ENCODE data around the gene FA2H.
A peak's percentile ranks its signal among the peaks of the same experiment; 100 is the strongest.

The FA2H gene

GRCh38 chr16:74713325-74713724 lies 61.3 kb downstream of the FA2H start:
- DNase-seq (ENCODE audit: low read depth, low spot score), result no peak
- Histone ChIP-seq H3K27me3 (ENCODE audit: insufficient read depth, insufficient read length) (peaks cover 3% of the 10 kb centered on the region), H3K9me3 (ENCODE audit: insufficient read depth, low read length) (no peaks in the 10 kb centered on the region), H3K4me3 (ENCODE audit: insufficient read length, low read depth) (no peak overlapping the region), H3K9ac (ENCODE audit: insufficient read length, low read depth) (no peak overlapping the region), H3K4me1 (ENCODE audit: insufficient read depth, insufficient read length) (peaks cover 3% of the 10 kb centered on the region), H3K36me3 (ENCODE audit: insufficient read depth, insufficient read length, low read length) (no peaks in the 10 kb centered on the region)
- no peak for TF ChIP-seq SUZ12 (IDR thresholded peaks at IDR 0.05; ENCODE audit: extremely low read depth, insufficient read depth, insufficient read length)
- TF ChIP-seq ZNF274 (IDR thresholded peaks at IDR 0.05; ENCODE audit: low read depth, low read length), result no peak
- no peak for TF ChIP-seq YY1 (IDR thresholded peaks at IDR 0.05; ENCODE audit: insufficient read depth, insufficient read length)

GRCh38 chr16:74711938-74712337 lies 62.7 kb downstream of the FA2H start:
- Histone ChIP-seq H3K9me3 (ENCODE audit: insufficient read depth, low read length) (no peaks in the 10 kb centered on the region), H3K9ac (ENCODE audit: insufficient read length, low read depth) (no peak overlapping the region), H3K36me3 (ENCODE audit: insufficient read depth, insufficient read length, low read length) (no peaks in the 10 kb centered on the region), H3K4me1 (ENCODE audit: insufficient read depth, insufficient read length) (peaks cover 3% of the 10 kb centered on the region), H3K27me3 (ENCODE audit: insufficient read depth, insufficient read length) (peaks cover 4% of the 10 kb centered on the region), H3K4me3 (ENCODE audit: insufficient read length, low read depth) (no peak overlapping the region)
- DNase-seq (ENCODE audit: low read depth, low spot score), result no peak
- TF ChIP-seq ZNF274 (IDR thresholded peaks at IDR 0.05; ENCODE audit: low read depth, low read length), result no peak
- no peak for TF ChIP-seq SUZ12 (IDR thresholded peaks at IDR 0.05; ENCODE audit: extremely low read depth, insufficient read depth, insufficient read length)
- no peak for TF ChIP-seq YY1 (IDR thresholded peaks at IDR 0.05; ENCODE audit: insufficient read depth, insufficient read length)

GRCh38 chr16:74710401-74710800 lies 64.2 kb downstream of the FA2H start:
- no peaks in the 10 kb centered on the region for H3K9me3 ChIP-seq (ENCODE audit: insufficient read depth, low read length)
- peaks cover 4% of the 10 kb centered on the region for H3K27me3 ChIP-seq (ENCODE audit: insufficient read depth, insufficient read length)
- H3K4me3 ChIP-seq (ENCODE audit: insufficient read length, low read depth), result no peak overlapping the region
- TF ChIP-seq ZNF274 (IDR thresholded peaks at IDR 0.05; ENCODE audit: low read depth, low read length), result no peak
- no peak for DNase-seq (ENCODE audit: low read depth, low spot score)
- peaks cover 3% of the 10 kb centered on the region for H3K4me1 ChIP-seq (ENCODE audit: insufficient read depth, insufficient read length)
- no peak overlapping the region for H3K9ac ChIP-seq (ENCODE audit: insufficient read length, low read depth)
- no peaks in the 10 kb centered on the region for H3K36me3 ChIP-seq (ENCODE audit: insufficient read depth, insufficient read length, low read length)

- TF ChIP-seq YY1 (IDR thresholded peaks at IDR 0.05; ENCODE audit: insufficient read depth, insufficient read length) (no peak), ZNF274 (IDR thresholded peaks at IDR 0.05; ENCODE audit: low read depth, low read length) (no peak), SUZ12 (IDR thresholded peaks at IDR 0.05; ENCODE audit: extremely low read depth, insufficient read depth, insufficient read length) (no peak)
- Histone ChIP-seq H3K36me3 (ENCODE audit: insufficient read depth, insufficient read length, low read length) (no peaks in the 10 kb centered on the region), H3K9ac (ENCODE audit: insufficient read length, low read depth) (no peak overlapping the region), H3K9me3 (ENCODE audit: insufficient read depth, low read length) (no peaks in the 10 kb centered on the region), H3K4me1 (ENCODE audit: insufficient read depth, insufficient read length) (peaks cover 3% of the 10 kb centered on the region), H3K27me3 (ENCODE audit: insufficient read depth, insufficient read length) (peaks cover 4% of the 10 kb centered on the region), H3K4me3 (ENCODE audit: insufficient read length, low read depth) (no peak overlapping the region)
- DNase-seq (ENCODE audit: low read depth, low spot score), result peak; percentile 80
Measured at GRCh38 chr16:74709441-74709877, 65.2 kb downstream of the FA2H start.

GRCh38 chr16:74700438-74701225 lies 74.0 kb downstream of the FA2H start, which contains the start of gene MLKL:
Gene MLKL (minus strand): TSS chr16:74700862. CDS start chr16:74695757, 5,105 bp downstream.
- Histone ChIP-seq H3K36me3 (ENCODE audit: insufficient read depth, insufficient read length, low read length) (no peaks in the 10 kb centered on the region), H3K4me3 (ENCODE audit: insufficient read length, low read depth) (peak within 1 kb of the TSS; percentile 59), H3K27me3 (ENCODE audit: insufficient read depth, insufficient read length) (peaks cover 13% of the 10 kb centered on the region), H3K4me1 (ENCODE audit: insufficient read depth, insufficient read length) (no peaks in the 10 kb centered on the region), H3K9ac (ENCODE audit: insufficient read length, low read depth) (peak within 1 kb of the TSS; percentile 77), H3K9me3 (ENCODE audit: insufficient read depth, low read length) (no peaks in the 10 kb centered on the region)
- TF ChIP-seq ZNF274 (IDR thresholded peaks at IDR 0.05; ENCODE audit: low read depth, low read length) (no peak), SUZ12 (IDR thresholded peaks at IDR 0.05; ENCODE audit: extremely low read depth, insufficient read depth, insufficient read length) (no peak), YY1 (IDR thresholded peaks at IDR 0.05; ENCODE audit: insufficient read depth, insufficient read length) (no peak)
- DNase-seq (ENCODE audit: low read depth, low spot score), result no peak

- peaks cover 13% of the 10 kb centered on the region for H3K27me3 ChIP-seq (ENCODE audit: insufficient read depth, insufficient read length)
- peak overlapping the region; percentile 59 for H3K4me3 ChIP-seq (ENCODE audit: insufficient read length, low read depth)
- H3K9ac ChIP-seq (ENCODE audit: insufficient read length, low read depth), result peak overlapping the region; percentile 77
- H3K9me3 ChIP-seq (ENCODE audit: insufficient read depth, low read length), result no peaks in the 10 kb centered on the region
- TF ChIP-seq SUZ12 (IDR thresholded peaks at IDR 0.05; ENCODE audit: extremely low read depth, insufficient read depth, insufficient read length), result no peak
- no peak for TF ChIP-seq YY1 (IDR thresholded peaks at IDR 0.05; ENCODE audit: insufficient read depth, insufficient read length)
- TF ChIP-seq ZNF274 (IDR thresholded peaks at IDR 0.05; ENCODE audit: low read depth, low read length), result no peak
- H3K4me1 ChIP-seq (ENCODE audit: insufficient read depth, insufficient read length), result no peaks in the 10 kb centered on the region
- no peak for DNase-seq (ENCODE audit: low read depth, low spot score)
- peaks cover 4% of the 10 kb centered on the region for H3K36me3 ChIP-seq (ENCODE audit: insufficient read depth, insufficient read length, low read length)
Measured at GRCh38 chr16:74700116-74700437, 74.5 kb downstream of the FA2H start.

- TF ChIP-seq SUZ12 (IDR thresholded peaks at IDR 0.05; ENCODE audit: extremely low read depth, insufficient read depth, insufficient read length), result no peak
- no peak for TF ChIP-seq YY1 (IDR thresholded peaks at IDR 0.05; ENCODE audit: insufficient read depth, insufficient read length)
- Histone ChIP-seq H3K4me1 (ENCODE audit: insufficient read depth, insufficient read length) (no peaks in the 10 kb centered on the region), H3K27me3 (ENCODE audit: insufficient read depth, insufficient read length) (peaks cover 13% of the 10 kb centered on the region), H3K4me3 (ENCODE audit: insufficient read length, low read depth) (no peak overlapping the region), H3K36me3 (ENCODE audit: insufficient read depth, insufficient read length, low read length) (peaks cover 4% of the 10 kb centered on the region), H3K9ac (ENCODE audit: insufficient read length, low read depth) (no peak overlapping the region), H3K9me3 (ENCODE audit: insufficient read depth, low read length) (no peaks in the 10 kb centered on the region)
- DNase-seq (ENCODE audit: low read depth, low spot score), result no peak
Measured at GRCh38 chr16:74699666-74700065, 75.0 kb downstream of the FA2H start.
